HG03064 (cell line): Measurements from ENCODE around the gene PLIN1.

Experiments
- ATAC-seq: cut with Tn5 transposase; IDR thresholded peaks from one replicate; pipeline ENCODE4 v1.9.1; 2021; ENCODE audit warnings: low read depth; ENCODE audit not compliant: unreplicated experiment

The PLIN1 gene

GRCh38 chr15:89654847-89655805 is 24.0 kb downstream of the PLIN1 start, which contains the start of gene KIF7:
Gene KIF7, minus strand, starts transcription at chr15:89655467. Its CDS starts 2,537 bp downstream, at chr15:89652930.
- ATAC-seq, result no peak

- ATAC-seq, result no peak
Observed at GRCh38 chr15:89654301-89654761, 24.8 kb downstream of the PLIN1 start.

- no peak for ATAC-seq
Observed at GRCh38 chr15:89653578-89653977, 25.6 kb downstream of the PLIN1 start.

GRCh38 chr15:89652666-89653065 is 26.5 kb downstream of the PLIN1 start:
- ATAC-seq, result no peak

- ATAC-seq, result no peak
Observed at GRCh38 chr15:89652131-89652530, 27.0 kb downstream of the PLIN1 start.

GRCh38 chr15:89649716-89650115 is 29.5 kb downstream of the PLIN1 start:
- ATAC-seq, result no peak

GRCh38 chr15:89649013-89649625 is 30.0 kb downstream of the PLIN1 start:
- ATAC-seq, result no peak

GRCh38 chr15:89648106-89649012 is 30.8 kb downstream of the PLIN1 start:
- ATAC-seq, result no peak

GRCh38 chr15:89647191-89647851 is 31.8 kb downstream of the PLIN1 start:
- ATAC-seq, result no peak

GRCh38 chr15:89646416-89647141 is 32.6 kb downstream of the PLIN1 start:
- ATAC-seq, result no peak

- ATAC-seq, result no peak
Observed at GRCh38 chr15:89645680-89646079, 33.5 kb downstream of the PLIN1 start.

- no peak for ATAC-seq
Observed at GRCh38 chr15:89642106-89642505, 37.1 kb downstream of the PLIN1 start.

- no peak for ATAC-seq
Observed at GRCh38 chr15:89641053-89641452, 38.1 kb downstream of the PLIN1 start.

- ATAC-seq, result no peak
Observed at GRCh38 chr15:89640245-89640644, 38.9 kb downstream of the PLIN1 start.

- ATAC-seq, result no peak
Observed at GRCh38 chr15:89633585-89633984, 45.6 kb downstream of the PLIN1 start.

- ATAC-seq, result no peak
Observed at GRCh38 chr15:89632563-89633430, 46.4 kb downstream of the PLIN1 start.

GRCh38 chr15:89631902-89632264 is 47.3 kb downstream of the PLIN1 start:
- ATAC-seq, result no peak
